ENCODE data around the gene SPEG. TPM values are rescaled to one million over a fixed set of nuclear protein-coding genes. Genes with fewer than 3 reads are reported as not detected.
"Not testable (repeated sequence)": the region's sequence is repeated elsewhere in the genome, so short reads cannot be mapped to it uniquely, and the experiment has no call there.

Gene SPEG
- total RNA-seq = 0.39 and 1.8 TPM in 2 replicates

DNA sequence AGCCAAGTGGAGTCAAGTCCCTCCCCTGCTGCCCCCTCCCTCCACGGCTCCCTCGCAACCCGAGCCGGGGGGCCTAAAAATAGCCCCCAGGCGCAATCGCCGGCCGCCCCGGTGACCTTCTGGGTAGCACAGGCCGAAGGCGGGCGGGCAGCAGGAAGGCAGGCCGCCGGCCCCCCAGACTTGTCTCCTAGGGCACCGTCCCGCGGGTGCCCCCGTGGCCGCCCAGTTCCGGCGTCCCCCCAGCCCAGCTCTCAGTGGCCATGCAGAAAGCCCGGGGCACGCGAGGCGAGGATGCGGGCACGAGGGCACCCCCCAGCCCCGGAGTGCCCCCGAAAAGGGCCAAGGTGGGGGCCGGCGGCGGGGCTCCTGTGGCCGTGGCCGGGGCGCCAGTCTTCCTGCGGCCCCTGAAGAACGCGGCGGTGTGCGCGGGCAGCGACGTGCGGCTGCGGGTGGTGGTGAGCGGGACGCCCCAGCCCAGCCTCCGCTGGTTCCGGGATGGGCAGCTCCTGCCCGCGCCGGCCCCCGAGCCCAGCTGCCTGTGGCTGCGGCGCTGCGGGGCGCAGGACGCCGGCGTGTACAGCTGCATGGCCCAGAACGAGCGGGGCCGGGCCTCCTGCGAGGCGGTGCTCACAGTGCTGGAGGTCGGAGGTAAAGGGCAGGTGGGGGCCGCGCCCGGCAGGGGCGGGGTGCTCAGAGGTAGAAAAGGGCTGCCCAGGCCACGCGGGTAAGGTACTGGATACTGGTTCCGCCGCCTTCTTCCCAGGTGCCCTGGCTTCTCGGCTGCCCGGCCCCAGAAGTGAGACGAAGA lies at the start of gene SPEG:
SPEG (plus strand) TSS at position 126 of the 808 bp plus-strand sequence; CDS start at position 261, 135 bp downstream.
- no peak for DNase-seq (ENCODE audit: low read depth, low spot score)

DNA sequence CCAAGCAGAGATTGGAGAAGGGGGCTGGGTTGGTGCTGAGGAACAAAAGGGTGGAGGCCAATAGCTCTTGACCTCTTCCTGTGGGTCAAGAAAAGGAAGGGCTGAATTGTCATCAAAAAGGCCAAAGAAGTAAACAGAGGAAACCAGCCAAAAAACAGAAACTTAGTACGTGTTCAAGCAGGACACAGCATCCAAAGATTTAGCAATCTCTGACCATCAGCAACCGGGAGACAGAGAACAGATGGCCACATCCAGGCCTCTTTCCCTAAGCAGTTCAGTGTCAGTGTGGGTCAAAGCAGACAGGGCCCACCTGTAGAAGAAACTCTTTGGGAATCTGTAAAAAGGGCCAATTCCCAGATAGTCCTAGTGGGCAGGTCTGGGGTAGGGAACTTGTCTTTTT lies 49.8 kb upstream of the SPEG start:
- DNase-seq (ENCODE audit: low read depth, low spot score) = no peak

DNA sequence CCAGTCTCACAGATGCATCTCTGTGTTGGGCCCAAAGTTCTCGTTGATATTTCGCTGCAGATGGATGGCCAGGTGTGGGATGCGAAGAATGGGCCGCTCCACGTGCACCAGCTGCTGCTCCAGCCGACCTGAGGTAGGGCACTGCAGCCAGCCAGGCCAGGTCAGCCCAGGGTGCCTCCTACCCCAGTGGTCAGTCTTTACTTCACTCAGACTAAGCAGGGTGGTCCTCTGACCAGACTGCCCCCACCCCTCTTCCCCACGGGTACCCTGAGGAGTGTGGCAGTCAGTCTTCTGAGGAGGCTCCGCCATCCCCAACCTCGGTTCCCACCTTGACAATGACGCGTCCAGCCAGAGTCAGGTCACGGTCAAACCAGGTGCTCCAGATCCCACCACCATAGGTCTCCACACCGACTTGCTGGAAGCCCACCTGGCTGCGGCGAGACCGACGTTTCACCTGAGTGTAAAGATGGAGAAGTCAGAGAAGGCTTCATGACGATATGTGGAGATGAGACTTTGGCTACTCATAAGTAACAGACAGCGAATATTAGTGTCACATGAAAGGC lies 48.6 kb upstream of the SPEG start:
- DNase-seq (ENCODE audit: low read depth, low spot score) = no peak

DNA sequence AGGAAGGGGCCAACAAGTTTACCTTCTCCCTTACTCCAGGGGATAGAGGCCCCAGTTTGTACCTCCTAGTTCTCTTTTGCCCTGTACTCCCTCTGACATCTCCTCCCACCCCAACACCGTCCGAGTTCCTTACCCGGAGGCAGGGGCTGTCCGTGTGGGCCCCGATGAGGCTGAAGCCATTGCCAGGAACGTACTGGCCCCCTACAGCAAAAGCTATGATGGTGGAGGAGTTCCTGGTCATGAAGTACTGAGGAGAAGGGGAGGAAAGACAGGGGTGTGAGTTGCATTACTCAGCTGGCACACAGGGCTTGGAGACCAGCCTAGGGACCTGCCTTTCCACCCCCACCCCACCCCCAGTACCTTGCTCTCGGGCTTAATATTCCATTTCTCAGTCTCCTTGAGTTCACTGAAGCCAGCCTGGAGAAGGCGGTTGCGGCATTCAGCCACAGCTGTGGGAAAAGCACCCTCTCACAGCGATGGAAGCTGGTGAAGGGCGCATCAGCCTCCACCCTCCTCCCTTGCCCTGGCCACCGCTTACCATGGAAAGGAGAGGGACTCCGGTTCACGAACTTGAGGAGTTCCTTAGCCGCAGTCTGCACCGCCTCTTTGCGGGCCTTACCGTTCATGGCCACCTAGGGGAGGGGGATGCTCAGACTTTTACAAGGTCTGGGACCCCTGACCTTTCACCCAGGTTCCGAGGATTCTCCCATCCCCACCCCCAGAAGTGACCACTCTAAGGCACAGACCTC lies 47.9 kb upstream of the SPEG start:
- DNase-seq (ENCODE audit: low read depth, low spot score) = no peak

DNA sequence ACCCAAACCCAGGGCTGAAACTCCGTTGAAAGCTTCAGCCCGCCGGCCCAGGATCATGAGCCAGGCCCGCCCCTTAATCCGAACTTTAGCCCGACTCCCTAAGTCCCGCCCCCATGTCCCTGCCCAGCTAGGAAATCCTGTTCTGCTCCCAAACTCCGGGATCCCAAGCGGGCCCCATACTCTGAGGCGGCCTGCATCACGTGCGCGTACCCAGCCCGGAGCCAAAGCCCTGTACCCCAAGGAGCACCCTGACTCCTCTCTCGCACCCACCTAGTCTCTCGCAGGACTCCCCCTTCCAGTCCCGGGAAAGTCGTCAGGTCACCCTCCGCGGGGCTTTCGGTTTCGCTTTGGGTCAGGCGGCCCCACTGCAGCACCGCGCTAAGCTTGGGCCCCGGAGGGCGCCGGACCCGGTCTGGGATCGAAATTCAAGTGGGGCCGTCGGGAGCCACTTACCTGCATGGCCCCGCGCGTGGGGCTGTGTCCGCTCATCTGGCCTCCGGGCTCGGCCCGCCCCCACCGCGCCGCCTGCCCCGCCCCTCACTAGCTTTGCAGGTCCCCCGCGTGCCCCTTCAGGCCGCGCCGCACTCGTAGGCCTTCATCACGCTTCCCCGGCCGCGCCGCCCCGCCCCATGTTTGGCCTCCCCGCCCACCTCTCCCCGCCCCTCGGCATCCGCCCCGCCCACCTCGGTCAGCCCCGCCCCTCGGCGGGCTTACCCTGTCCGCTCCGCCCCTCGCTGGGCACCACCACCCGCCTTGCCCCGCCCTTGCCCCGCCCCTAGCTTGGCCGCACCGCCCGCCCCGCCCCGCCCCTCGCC lies 47.1 kb upstream of the SPEG start, which contains the start of gene DNPEP:
DNPEP (minus strand) TSS at position 607 of the 815 bp plus-strand sequence; CDS start at position 489, 118 bp downstream.
- DNase-seq (ENCODE audit: low read depth, low spot score) = peak; percentile 71

DNA sequence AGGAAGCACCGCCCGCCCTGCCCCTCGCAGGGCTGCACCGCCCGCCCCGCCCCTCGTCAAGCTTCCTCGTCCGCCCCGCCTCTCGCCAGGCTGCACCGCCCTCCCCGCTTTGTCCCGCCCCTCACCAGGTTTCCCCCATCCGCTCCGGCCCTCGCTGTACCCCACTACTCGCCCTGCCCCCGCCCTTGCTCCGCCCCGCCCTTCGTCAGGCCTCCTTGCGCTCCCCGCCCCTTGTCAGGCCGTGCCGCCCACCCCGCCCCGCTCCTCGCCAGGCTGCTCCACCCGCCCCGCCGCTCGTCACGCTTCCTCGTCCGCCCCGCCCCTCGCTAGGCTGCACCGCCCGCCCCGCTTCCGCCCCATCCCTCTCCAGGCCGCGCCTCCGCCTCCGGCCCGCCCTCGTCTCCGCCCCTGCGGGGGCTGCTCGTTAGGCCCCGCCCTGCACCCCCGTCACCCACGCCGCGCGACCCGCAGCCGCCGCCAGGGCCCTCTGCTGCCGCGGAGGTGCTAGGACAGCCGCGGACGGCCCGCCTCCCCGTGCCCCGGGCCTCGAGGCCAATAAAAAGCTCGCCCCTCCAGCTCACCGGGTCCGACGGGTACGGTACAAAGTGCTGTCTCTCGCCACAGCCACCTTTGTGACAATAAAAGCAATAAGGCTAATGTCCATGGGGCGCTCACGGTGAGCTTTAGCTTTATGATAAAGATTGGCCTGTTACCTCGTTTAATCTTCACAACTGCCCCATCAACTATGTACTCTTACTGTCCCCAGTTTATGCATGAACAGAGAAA lies 46.3 kb upstream of the SPEG start:
- DNase-seq (ENCODE audit: low read depth, low spot score) = peak; percentile 80

DNA sequence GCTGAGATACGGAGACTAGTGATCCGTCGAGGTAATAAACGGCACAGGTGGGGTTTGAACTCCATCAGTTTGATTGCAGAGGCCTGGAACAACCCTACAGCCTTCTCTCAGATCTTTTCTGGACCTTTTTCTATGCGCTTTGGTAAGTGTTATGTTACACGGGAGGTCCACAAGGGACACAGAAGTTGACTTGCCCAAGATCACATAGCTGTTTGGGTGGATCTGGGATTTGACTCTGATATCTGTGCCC lies 45.8 kb upstream of the SPEG start:
- no peak for DNase-seq (ENCODE audit: low read depth, low spot score)

DNA sequence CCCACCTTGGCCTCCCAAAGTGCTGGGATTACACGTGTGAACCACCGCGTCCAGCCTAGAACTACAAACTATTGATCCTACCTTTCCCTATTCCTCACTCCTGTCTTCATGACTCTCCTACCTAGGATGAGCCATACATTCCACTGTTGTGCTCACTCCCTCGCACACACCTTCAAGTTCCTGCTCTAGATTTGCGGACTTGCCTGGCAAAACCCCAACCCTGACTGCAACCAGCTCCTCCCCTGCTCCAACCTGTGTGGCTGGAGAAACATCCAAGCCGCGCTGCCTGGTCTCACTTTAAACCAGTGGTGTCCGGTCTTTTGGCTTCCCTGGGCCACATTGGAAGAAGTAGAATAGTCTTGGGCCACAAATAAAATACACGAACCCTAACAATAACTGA lies 41.9 kb upstream of the SPEG start:
- no peak for DNase-seq (ENCODE audit: low read depth, low spot score)

DNA sequence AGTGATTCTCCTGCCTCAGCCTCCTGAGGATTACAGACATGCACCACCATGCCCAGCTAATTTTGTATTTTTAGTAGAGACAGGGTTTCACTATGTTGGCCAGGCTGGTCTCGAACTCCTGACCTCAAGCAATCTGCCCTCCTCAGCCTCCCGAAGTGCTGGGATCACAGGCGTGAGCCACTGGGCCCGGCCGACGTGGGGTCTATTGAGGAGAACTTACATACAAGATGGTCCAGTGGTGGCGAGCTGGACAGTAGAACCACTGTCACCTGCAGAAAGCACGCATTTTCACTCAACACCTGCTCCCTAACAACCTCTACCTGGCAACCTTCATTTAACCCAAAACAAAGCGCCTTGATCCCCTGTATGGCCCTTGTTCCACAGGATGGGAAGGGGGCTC lies 39.6 kb upstream of the SPEG start:
- not testable (repeated sequence) for DNase-seq (ENCODE audit: low read depth, low spot score)

DNA sequence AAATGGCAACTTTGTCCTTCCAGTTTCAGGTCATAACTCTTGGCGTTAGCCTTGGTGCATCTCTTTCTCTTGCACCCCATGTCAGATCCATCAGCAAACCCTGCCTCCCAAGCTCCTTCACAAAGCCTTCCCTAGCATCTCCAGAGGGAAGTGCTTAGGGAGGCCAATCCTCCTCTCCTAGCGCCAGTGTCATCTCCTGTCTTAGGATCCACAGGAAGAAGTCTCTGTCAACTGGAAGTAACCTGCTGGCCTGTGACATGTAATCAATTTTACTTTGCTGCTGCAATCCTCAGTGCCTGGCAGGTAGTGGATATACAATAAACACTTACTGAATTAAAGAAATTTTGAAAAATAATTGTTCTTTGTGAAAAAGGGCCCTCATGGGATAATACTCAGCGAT lies 39.0 kb upstream of the SPEG start:
- no peak for DNase-seq (ENCODE audit: low read depth, low spot score)

DNA sequence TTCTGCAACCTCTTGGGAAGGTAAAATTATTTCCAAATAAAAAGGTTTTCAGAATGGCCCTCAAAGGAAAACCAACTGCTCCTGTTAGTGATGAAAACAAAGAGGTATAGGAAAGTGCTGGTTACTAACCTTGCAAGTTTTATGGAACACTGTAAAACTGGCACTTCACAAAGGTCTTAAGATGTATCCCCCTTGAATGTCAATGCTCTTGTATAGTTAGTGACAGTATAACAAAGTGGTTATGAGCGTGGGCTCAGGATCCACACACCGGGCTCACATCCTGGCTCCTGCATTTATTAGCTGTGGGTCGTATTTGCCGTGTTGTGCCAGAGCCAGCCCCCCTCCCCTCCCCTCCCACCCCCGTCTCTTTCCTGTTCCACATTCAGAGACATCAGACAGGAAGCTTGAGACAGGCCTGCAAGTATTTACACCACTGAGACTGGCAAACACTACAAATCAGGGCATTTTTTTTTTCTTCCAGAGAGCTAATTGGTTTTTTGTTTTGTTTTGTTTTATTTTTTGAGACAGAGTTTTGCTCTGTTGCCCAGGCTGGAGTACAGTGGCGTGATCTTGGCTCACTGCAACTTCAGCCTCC lies 37.7 kb upstream of the SPEG start:
- no peak for DNase-seq (ENCODE audit: low read depth, low spot score)

DNA sequence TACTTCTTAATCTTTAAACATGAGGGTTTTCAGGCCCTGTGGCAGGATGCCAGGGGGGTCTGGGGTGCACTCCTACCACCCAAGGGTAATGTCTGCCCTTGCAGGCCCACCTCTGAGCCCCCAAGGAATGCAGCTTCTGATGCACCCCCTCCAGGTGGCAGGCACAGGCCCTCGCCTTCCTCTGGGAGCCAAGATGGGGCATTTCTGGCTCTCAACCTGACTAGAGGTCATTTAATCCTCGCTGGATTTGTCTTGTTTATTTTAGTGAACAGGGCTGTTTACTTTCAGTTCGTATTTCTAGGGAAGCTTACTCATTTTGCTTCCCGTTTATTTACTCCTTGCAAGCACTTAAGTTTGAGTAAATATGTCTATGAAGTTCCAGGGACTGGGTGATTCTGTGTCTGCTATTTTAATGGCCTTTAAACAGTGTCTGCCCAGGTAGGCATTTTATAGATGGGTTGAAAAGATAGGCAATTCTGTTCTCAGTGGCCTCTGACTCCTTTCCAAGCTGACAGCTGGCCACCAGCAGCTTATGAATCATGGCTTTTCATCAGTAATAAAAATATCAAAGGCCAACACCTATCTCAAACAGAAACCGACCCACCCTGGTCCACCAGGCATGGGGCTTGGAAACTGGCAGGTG lies 35.8 kb upstream of the SPEG start:
- no peak for DNase-seq (ENCODE audit: low read depth, low spot score)

DNA sequence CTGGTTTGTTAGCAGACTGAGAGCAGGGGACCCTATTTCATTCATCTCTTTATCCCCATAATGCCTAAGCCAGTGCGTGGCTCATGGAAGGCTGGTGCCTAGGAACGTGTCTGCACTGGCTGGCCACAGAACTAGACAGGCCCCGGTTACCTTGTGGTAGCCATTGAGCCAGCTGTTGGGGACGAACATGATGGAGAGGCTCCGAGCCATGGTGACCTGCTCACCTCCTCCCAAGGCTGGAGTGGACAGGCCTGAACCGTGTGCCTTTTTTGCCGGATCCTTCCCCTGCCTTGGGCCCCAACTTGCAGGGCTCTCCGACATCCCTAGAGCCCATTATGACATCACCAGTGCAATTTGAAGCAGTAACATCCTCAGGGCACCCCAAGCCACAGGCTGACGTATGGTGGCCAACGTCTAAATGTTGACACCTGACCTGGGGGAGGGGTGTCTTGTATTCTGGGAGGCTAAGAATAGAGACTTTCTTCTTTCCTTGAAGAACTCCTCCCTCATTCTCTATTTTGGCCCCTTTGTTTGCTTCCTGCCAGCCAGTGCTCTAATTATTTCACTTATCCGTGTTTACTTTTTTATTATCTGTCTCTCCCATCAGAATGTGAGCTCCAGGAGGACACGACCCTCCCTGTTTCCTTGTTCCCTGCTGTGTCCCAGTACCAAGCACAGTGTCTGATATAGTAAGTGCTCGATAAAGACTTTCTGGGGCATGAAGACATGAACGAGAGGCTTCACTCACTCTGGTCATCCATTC lies 34.7 kb upstream of the SPEG start:
- no peak for DNase-seq (ENCODE audit: low read depth, low spot score)

DNA sequence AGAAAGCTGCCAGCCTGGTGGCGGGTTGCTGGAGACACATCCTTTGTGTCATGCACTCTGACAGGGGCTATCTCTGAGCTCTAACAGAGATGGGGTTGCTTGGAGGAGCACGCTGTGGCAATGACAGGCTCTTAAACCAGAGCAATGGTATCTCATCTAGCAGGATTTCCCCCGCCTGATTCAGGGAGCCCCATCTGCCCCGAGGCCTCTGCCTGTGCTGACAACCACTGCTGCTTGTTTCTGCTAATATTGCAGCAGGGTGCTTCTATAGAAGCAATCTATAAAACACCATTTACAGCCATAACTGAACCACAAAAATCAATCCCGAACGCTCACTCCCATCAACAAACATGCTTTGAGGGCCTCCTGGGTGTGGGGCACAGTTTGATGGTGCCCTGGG lies 34.1 kb upstream of the SPEG start:
- DNase-seq (ENCODE audit: low read depth, low spot score) = no peak

DNA sequence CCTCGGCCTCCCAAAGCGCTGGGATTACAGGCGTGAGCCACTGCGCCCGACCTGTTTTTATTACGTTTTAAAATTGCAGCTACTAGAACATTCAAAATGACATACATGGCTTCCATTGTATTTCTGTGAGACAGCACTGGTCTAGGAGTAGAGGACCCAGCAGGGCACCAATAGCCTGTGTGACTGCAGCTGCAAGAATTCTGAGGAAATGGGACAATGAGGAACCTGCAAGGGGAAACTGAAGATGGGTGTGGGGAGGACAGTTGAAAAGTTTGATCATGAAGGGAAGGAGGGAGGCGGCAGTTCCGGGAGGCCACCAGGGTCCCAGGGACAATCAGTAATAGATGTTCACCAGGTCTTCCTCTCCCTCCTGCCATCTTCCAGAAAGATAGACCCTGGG lies 33.0 kb upstream of the SPEG start:
- DNase-seq (ENCODE audit: low read depth, low spot score) = no peak

DNA sequence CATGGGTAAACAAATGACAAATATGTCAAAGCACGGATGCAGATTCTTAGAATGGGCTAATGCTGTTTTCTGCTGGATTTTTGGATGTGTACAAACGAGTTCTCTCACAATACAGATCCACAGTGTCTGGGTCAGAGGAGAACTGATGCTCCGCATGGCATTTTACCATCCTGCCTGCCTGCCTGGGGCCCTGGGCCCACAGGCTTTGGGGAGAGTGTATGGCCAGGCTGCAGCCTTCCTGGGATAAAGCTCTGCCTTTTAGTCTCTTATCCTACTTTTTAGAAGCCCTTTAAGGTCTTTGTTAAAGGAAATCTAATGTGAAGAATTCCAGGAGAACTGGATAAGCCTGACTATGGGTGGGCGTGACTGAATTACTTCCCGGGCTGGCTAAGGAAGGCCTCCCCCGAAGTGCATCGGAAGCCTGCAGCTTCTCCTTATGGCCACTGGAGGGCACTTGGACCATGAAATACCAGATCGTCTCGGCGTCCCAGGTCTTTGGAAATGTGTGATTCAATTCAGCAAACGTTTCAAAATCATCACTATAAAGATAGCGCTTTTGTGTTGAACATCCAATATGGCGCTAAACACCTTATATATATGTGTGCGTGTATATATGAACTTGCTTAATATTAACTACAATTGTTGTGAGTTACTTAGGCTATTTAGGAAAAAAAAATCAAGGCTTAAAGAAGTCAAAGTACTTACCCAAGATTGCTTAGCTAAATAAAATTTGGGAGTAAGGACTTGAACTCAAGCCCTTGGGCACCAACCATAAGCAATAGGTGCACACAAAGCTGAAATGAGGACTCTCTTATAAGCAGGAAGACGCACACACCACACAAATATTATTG lies 31.8 kb upstream of the SPEG start:
- DNase-seq (ENCODE audit: low read depth, low spot score) = peak; percentile 36

DNA sequence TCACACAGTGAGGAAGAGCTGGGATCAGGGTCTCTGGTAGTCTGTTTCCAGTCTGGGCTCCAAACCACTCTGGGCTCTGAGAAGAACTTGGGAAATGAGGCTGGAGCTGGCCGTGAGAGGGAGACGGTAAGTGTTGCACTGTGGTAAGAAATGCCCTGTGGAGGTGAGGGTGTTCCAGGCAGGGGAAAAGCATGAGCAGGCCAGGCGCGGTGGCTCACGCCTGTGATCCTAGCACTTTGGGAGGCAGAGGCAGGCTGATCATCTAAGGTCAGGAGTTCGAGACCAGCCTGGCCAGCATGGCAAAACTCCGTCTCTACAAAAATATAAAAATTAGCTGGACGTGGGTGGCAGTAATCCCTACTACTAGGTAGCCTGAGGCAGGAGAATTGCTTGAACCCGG lies 30.8 kb upstream of the SPEG start:
- DNase-seq (ENCODE audit: low read depth, low spot score) = no peak

DNA sequence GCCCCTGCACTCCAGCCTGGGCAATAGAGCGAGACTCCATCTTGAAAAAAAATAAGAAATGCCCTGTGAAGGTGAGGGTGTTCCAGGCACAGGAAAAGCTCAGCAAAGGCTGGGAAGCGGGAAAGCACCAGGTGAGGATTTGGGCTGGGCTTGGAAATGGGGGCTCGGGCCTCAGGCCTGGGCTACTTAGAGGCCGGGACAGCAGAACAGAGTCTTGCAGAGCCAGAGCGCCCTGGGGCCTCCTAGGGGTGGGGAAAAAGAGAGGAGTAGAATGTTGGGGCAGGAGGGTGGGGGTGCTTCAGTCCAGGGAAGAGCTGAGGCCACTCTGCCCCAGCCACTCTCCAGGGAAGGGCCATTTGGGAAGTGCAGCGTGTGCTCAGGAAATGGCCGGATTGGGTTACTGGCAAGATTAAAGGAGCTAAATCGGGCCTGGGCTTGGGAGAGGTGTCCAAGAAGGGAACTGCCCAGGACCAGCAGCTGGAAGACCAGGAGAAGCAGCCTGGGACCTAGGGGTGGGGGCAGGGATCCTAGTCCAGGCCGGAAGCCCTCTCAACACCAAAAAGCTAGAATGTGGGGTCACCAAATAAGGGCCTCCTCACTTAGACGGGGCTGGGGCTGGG lies 30.2 kb upstream of the SPEG start:
- DNase-seq (ENCODE audit: low read depth, low spot score) = no peak

Measured in pulmonary artery endothelial cell (primary cell).